Cardiac septum (tissue), 1 donor: ENCODE data around the gene HOXD10. TPM values are rescaled to one million over a fixed set of nuclear protein-coding genes. Genes with fewer than 3 reads are reported as not detected.
A peak's percentile ranks its signal among the peaks of the same experiment; 100 is the strongest.

Source experiments
- DNase-seq: peaks from one replicate; pipeline ENCODE4 v3.0.0-alpha.2; 2020; ENCODE audit warnings: low spot score
- intact Hi-C: fragments of 100-400 bp; cut with DNase I; formaldehyde crosslinking; loops from one replicate; pipeline ENCODE4 v1.14.0; 2022
- total RNA-seq: library from RNA; stranded (reverse); fragmentation: NEBNext Ultra II Directional; extraction: Animal tissue kit (Norgen Biotek cat#: 25700); gene quantifications from one replicate; pipeline ENCODE4 v1.2.1, GENCODE V29; 2021
- donor health status: DM: no; HTN: no; CAD: no.

Gene HOXD10
- total RNA-seq, 1 donor from 2014 or later: 0.16 TPM

DNA sequence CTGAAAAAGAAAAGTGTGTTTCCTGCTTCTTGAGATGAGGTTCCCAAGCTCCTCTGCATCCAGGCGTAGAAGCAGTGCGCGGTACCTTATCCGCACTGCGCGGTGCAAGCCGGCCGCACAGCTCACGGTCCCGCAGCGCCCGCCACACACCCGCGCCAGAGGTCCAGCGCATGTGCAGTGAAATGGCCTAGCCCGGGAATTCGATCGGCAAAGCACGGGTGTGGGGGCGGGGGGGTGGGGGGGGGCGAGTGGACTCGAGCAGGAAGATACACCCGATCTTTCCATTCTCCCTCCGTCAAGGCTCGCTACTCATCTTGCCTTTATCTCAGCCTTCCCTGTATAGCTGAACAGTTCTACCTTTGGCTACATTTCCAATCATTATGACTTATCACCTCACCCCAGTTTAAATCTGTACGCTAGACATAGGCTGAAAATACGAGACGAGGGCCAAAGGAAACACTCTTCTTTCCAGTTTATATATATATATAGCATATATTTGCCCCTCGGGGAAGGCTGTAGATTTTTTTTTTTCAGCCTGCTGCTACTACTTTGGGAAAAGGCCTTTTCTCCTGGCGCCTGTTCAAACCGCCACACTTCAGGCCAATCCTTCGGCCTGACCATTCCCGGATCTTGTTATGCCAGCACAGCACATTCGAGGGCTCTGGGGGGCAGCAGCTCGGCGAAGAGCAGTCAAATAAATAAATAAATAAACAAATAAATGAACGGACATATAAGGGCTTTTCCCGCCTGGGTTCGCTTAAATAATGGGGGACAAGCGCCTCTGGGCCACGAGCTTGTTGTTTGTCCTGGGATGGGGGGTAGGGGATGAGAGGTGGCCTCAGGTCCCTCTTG, 23.3 kb downstream of the HOXD10 start:
- intact Hi-C loops: loop anchor here (1.0 to 5.0 kb wide), 4 partner anchors 47 to 497 kb away; partner anchors contain the start of gene HOXD1

DNA sequence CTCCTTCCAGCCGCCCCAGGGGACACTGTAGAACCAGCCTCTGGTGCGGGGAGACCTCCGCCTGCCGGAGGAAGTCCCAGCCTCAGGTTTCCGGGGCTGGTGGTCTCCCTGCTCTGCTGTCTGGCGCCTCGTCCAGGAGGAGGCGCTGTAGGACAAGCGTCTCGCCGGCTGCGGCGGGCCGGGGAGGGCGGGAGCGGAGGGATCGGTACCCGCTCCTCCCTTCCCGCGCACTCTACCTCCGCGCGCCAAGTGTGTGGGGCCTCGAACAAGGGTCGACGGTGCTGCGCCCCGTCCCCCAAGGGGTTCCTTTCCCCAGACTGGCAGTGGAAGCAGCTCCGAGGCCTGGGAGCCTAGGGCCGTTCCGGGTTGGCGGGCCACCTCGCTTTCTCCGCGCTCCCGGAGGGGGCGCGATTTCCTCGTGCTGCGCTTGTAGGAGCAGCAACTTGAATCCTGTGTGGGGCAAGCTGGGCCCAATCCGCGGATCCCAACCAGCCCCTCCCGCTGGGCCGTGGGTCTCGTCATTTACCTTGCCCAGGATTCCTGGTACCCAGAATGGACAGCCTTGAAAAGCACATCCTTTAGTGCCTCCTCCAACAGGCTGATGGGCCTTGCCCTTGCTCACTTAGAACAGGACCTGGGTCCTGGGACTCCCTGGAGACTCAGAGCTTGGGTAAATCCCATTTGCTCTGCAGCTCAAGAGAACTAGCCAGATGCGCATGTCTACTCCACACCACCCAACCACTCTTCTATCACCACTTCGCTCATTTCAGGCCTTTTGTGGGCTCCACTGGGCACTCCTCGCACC, 24.1 kb downstream of the HOXD10 start:
- DNase-seq: peak; percentile 79
- intact Hi-C loops: loop anchor here (1.0 to 5.0 kb wide), 4 partner anchors 47 to 497 kb away; partner anchors contain the start of gene HOXD1

More for the DNA sequence above, 23.3 kb downstream of the HOXD10 start:
- DNase-seq: peak; percentile 68

DNA sequence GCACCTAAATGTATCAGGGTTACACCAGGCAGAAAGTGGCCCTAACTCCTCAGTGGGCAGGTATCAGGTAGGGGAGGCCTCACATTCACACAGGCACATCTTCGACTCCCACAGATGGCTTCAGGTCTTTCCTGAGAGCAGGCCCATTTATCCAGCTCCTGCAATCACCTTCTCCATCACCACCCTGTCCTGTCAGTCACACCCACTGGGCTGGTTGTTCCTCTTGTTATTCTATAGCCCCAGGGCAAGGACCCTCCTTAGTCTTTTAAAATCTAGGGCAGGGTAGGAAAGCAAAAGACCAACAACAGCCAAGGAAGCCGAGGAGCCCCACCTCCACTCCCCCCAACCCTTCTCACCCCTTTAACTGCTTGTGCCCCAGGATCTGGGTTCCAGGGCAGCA, 25.7 kb downstream of the HOXD10 start:
- intact Hi-C loops: loop anchor here (5.0 kb wide), 2 partner anchors 45 to 495 kb away; partner anchors contain the start of gene HOXD1
- no peak for DNase-seq

DNA sequence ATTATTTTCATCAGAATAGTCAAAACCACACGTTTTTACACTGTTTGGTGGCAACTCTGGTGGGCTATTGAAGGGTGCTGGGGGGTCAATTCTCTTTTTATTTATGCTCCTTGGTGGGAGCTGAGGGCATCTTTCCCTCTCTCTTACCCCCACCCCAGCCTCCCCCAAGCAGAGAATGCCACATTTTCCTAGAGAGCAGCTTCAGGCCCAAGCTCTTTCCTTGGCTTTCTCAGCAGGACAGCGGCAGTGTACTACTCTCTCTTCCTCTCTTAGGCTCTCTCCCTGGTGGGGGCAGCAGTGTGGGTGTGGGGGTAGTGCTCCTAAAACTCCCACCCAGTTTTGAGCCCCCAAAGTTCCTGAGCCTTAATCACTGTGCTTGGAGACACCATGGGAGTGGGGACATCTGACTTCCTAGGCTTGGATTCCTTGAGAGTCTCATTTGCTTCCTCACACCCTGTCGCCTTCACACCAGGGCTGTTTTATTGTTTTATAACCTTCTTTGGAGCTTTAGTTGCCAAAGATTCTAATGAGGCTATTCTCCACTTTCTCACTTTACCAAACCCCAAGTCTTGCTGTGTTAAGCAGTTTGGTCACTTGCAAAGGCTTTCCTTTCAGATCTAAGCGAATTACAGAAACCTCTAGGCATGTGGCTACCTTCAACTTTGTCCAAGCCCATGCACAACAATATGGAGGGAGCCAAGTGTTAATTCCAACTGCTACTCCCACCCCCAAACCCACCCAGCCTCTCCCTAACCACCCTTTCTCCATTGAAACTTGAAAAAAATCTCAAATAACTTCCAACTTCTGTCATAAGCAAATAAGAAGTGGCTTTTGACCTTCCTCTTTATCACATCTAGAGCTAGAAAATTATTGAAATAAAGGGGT, 28.7 kb downstream of the HOXD10 start:
- DNase-seq: no peak
- intact Hi-C loops: no loop called here

DNA sequence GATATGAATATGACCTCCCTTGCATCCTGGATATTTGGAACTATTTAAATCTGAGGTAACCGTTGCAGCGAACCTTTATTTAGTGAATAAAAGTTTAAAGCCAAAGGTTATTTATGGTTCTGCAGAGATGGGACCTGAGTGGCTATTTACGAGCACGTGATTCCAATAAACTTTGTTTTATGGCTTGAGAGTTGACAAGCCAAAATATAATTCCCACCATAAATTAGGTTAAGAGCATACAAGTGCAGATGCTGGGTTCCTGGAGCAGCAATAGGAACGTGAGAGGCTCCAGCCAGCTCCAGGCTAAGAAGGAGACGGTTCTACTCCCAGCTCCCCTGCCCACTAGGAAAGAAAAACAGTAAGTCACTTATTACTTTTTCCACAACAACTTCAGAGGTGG, 29.5 kb downstream of the HOXD10 start:
- no peak for DNase-seq
- intact Hi-C loops: no loop called here

DNA sequence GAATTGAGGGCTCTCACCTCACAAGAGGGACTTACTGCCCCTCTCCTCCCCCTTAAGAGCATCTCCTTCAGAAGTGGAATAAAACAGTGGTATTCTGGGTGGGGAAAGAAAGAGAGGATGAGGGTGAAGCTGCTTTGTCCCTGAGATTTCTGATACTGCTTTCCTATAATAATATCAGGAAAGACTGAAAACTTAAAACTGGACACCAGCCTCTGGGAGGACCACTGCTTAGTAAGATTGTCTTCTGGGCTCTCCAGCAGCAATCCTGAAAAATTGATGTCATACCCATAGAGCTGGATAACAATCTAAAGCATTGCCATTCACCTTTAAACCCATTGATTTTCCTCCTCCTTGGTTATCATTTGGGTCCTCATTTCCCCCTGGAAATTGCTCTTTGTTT, 30.1 kb downstream of the HOXD10 start:
- no peak for DNase-seq
- intact Hi-C loops: no loop called here

DNA sequence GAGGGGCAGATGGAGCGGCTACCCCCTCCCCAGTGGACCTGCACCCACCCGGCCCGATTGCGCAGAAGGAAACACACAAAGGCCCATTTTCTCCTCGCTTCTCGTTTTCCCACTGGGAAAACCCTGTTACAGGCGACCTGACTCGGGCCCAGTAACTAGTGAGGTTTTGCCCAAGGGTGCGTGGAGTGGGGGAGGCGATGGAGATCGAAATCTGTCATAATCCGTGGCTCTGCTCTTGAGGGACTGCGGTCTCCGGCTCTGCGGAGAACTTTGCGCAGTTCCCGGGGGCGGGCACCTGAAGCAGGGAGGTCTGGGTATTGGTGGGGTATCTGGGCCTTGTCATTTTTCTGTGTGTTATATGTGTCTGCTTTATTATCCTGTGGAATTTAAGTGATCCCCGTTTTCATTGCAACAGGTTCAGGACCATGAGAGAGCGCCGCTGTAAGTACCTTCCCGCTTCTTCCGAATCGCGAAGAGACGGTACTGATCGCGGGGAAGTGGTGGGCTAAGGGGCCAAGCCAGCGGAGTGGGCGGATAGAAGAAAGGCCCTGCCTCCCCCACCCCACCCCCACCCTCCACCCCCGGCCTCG, 30.7 kb downstream of the HOXD10 start:
- intact Hi-C loops: no loop called here
- DNase-seq: no peak

DNA sequence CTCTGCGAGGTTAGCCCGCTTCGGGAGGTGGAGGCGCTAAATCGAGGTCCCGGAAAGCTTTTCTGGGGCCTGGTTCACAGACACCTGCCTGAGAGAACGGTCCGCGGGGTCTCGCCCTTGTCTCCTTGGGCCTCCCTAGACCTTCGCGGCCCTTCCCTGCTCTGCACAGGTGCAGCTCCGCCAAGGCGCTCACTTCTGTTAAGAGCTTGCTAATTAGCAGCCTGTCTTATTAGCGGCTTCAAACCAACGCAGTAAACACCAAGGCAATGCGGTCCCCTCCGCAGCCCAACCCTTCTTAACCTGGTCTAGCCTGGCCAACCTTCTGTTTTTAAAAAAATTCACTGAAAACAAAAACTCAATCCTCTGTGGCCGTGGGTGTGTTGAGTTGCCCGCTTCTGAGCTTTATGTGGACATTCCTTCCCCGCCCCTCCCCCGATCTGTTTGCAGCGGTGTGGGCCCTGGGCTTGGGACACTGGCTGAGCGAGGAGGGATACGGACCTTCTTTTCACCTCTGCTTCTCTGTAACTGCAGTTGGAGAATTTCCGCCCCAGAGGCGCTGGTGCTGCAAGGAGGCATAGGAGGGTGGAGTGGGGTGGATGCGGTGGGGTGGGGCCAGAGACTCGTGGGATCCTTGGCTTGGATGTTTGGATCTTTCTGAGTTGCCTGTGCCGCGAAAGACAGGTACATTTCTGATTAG, 31.4 kb downstream of the HOXD10 start:
- no peak for DNase-seq
- intact Hi-C loops: no loop called here

DNA sequence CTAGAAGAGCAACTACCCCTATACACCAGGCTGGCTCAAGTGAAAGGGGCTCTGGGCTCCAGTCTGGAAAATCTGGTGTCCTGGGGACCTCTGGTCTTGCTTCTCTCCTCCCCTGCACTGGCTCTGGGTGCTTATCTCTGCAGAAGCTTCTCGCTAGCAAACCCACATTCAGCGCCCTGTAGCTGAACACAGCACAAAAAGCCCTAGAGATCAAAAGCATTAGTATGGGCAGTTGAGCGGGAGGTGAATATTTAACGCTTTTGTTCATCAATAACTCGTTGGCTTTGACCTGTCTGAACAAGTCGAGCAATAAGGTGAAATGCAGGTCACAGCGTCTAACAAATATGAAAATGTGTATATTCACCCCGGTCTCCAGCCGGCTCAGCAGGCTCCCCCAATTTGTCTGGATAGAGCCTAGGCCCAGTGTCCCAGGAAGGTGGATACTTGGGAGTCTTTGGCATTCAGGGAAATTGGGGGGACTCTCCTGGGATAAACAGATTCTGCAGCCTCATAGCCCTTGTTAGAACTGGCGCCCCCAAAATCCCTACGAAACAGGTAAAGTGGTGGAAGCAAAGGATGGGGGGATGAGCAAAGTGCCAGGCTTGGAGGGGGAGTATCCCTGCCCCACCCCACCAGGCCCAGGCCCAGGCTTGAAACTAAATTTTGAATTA, 32.3 kb downstream of the HOXD10 start:
- DNase-seq: no peak
- intact Hi-C loops: no loop called here

DNA sequence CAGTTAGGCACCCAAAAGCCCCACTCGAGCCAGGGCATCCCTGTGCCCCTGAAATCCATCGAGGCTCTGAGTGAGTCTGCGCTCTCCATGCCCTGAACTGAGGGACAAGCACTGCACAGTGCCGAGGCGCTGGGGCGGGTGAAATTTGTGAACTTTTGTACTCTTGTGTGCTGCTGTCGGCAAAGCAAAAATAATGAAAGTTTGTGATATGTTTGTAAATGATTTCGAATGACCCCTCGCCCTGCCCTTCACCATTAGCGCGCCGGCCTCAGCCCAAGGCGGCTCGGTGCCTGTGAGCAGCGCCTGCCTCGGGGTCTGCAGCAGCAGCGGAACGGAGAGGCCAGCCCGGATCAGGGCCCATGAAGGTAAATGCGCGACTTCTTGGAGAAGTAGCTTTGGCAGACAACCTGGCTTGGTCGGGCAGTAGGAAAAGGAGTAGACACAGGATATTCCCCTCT, 32.9 kb downstream of the HOXD10 start:
- DNase-seq: no peak
- intact Hi-C loops: no loop called here

DNA sequence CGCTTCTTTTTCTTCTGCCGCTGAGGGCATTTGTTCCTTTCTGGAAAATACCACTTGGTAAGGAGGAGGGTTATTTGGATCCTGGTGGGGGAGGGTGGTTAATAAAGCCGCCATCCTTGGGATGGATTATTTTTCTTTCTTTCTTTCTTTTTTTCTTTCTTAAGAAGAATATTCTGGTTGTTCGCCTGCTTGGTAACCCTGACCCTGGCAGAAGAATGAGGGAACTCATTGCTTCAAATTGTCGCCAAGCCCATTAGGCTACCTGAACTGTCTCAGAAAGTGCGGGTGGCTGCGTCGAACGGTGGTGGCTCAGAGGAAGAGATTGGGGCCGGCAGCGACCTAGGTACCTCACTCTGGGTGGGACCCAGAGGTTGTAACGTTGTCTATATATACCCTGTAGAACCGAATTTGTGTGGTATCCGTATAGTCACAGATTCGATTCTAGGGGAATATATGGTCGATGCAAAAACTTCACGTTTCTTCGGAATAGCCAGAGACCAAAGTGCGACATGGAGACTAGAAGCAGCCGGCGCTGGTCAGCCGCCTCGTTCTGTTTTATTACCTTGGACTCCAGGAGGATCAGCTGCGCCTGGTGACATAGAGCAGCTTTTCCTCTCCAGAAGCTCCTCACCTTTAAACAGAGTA, 33.5 kb downstream of the HOXD10 start:
- intact Hi-C loops: no loop called here
- DNase-seq: no peak

DNA sequence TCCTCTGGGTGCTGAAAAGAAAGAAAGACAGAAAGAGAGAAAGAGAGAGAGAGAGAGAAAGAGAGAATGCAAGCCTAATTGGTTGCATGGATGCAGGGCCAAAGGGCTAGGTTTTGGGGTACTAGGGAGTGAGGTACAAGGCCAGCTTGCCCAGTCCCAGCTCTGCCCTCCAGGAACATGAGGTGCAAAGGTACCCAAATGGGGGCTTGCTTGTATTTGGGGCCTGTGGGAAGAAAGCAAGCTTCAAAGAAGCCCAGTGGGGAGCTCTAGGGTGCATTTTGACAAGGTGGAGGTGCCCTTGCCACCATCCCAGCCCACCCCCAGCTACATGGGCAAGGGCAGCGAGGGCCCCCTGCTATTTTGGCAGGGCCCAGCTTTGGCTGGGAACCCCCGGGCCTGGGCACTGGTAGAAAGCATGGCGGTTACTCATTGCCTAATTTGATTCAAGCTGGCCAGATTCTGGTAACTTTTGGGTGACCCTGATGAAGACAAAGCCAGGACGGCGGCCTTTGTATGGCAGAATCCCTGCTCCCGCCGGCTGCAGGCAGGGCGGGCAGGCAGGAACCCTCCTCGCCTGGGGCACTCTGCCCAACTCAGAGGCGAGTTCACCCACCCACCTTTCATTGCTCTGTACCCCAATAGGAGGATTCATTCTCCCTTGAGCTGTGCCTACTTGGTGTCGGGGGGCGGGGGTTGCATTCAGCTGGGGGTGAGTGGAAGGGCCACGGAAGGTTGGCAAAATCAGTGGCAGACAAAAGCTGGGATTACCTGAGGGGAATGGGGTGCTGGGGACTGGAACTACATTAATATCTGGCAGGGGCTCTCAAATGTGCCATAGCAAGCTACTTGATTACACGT, 34.2 kb downstream of the HOXD10 start:
- intact Hi-C loops: no loop called here
- peak; percentile 55 for DNase-seq

DNA sequence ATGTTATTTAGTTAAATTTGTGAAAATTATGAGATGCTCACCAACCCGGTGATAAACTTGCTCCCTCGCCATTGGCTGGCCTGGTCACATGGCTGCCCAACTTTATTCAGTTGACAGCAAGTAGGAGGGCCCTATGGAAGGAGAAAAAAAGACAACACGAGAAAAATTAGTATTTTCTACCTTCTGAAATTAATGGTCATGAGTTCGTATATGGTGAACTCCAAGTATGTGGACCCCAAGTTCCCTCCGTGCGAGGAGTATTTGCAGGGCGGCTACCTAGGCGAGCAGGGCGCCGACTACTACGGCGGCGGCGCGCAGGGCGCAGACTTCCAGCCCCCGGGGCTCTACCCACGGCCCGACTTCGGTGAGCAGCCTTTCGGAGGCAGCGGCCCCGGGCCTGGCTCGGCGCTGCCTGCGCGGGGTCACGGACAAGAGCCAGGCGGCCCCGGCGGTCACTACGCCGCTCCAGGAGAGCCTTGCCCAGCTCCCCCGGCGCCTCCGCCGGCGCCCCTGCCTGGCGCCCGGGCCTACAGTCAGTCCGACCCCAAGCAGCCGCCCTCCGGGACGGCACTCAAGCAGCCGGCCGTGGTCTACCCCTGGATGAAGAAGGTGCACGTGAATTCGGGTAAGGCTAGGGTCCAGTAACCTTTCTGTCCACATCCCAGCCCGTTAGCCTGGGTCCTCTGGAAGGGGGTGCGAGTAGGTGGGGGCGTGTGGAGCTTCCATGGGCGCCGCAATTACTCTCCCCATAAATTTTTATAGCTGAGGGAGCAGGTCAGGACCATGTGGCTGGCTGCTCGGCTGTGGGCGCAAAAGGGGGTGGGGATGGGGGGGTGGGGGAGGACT, 35.1 kb downstream of the HOXD10 start, which contains the start of gene HOXD4:
Gene HOXD4, plus strand, starts transcription at position 109 of the 846 bp plus-strand sequence. Its CDS starts 84 bp downstream, at position 193.
- DNase-seq: peak; percentile 39
- intact Hi-C loops: no loop called here

DNA sequence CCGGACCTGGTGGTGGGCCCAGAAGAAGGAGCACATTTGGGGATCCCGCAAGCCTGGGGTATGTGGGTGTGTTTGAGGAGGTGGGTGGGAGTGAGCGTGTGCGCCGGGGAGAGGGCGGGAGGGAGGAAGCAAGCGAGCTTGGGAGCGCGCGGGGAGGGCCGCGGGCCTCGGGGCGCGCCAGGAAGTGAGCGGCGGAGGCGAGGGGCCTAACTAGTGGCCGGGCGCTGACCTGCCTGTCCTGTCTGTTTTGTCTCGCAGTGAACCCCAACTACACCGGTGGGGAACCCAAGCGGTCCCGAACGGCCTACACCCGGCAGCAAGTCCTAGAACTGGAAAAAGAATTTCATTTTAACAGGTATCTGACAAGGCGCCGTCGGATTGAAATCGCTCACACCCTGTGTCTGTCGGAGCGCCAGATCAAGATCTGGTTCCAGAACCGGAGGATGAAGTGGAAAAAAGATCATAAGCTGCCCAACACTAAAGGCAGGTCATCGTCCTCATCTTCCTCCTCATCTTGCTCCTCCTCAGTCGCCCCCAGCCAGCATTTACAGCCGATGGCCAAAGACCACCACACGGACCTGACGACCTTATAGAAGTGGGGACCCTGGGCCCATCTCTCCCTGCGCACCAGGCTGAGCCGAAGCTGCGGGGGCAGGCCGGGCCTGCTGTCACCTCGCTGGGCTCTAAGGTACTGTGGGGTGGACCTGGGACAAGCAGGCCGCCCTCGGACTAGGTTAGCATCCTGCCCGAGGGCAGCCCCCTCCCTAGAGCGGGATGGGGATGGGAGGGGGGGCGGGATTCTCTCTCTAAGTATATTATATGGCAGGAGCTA, 36.0 kb downstream of the HOXD10 start:
- peak; percentile 46 for DNase-seq
- intact Hi-C loops: no loop called here
